GM04504 (cell line): ENCODE results near the gene MIPOL1.
"Not testable (repeated sequence)": the region's sequence is repeated elsewhere in the genome, so short reads cannot be mapped to it uniquely, and the experiment has no call there.

ENCODE experiments used
- DNase-seq: peaks from one replicate; pipeline ENCODE4 v3.0.0-alpha.2; 2012; ENCODE audit warnings: low read depth

Gene MIPOL1, protein sequence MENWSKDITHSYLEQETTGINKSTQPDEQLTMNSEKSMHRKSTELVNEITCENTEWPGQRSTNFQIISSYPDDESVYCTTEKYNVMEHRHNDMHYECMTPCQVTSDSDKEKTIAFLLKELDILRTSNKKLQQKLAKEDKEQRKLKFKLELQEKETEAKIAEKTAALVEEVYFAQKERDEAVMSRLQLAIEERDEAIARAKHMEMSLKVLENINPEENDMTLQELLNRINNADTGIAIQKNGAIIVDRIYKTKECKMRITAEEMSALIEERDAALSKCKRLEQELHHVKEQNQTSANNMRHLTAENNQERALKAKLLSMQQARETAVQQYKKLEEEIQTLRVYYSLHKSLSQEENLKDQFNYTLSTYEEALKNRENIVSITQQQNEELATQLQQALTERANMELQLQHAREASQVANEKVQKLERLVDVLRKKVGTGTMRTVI

GRCh38 chr14:37197421-37198272 lies at the start of gene MIPOL1:
TSS of gene MIPOL1 (plus strand) at chr14:37197937. CDS start at chr14:37247889, 49,952 bp downstream.
- peak; percentile 75 for DNase-seq

DNA sequence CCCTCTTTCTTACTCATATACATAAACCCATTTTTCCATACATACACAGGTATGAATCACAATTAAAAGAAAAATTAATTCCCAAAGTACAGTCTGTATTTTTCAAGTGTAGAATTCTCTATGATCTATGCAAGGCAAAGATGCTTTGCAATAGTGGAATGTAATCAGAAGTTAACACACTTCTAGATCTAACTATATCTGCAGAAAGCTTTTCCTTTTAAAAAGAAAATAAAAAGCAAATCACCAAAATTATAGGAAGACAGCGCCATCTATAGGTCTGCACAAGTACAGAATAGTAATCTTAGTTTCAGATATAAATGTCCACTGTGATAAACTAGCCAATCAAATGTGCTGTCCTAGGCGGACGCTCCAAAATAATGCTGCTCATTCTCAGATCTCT lies 47.3 kb upstream of the MIPOL1 start:
- DNase-seq = no peak

DNA sequence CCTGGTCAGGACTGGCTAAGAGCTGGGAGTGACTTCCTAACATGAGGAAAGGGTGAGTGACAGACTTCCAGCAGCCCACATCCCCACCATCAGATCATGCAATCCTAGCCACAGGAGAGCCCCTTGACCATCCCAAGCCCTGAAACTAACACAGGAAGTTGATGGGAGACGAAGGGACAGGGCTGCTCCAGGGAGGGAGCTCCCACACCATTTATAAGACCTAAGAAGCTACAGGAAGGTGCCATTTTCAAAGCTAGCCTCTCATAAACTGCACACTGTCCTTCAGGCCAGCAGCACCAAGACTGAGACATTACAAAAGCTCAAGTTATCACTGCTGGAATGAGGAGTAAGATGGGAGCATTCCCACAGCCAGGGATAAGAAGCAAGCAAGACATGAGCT lies 44.7 kb upstream of the MIPOL1 start:
- DNase-seq = no peak

GRCh38 chr14:37153483-37153882 lies 44.3 kb upstream of the MIPOL1 start:
- no peak for DNase-seq

DNA sequence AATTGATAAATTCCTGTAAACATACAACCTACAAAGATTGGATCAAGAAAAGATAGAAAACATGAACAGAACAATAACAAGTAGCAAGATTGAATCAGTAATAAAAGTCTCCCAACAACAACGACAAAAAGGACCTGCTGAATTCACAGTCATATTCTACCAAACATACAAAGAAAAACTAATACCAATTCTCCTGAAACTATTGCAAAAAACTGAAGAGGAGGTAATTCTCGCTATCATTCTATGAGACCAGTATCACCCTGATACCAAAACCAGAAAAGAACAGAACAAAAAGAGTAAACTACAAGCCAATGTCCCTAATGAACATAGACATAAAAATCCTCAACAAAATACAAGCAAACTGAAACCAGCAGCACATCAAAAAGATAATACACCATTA lies 39.8 kb upstream of the MIPOL1 start:
- DNase-seq = no peak

DNA sequence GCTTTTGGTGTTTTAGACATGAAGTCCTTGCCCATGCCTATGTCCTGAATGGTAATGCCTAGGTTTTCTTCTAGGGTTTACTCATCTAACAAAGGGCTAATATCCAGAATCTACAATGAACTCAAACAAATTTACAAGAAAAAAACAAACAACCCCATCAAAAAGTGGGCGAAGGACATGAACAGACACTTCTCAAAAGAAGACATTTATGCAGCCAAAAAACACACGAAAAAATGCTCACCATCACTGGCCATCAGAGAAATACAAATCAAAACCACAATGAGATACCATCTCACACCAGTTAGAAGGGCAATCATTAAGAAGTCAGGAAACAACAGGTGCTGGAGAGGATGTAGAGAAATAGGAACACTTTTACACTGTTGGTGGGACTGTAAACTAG lies 35.4 kb upstream of the MIPOL1 start:
- not testable (repeated sequence) for DNase-seq

DNA sequence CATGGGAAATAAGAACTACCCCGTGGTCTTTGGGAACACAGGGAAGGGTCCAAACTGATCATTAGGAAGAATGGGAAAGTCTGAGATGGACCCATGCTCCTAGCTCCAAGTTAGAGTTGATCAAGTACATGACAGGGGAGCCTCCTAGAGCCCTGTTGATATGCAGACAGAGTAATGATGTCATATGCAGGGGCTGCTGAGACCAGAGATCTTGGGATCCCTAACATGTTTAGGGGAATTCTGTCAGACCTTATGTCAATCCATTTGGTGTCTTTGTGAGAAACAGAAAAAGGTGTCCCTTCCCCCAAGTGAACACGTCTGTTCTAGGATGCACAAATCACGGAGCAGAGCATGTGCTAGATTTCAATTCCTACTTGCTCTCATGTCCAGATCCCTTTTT lies 31.9 kb upstream of the MIPOL1 start:
- no peak for DNase-seq

GRCh38 chr14:37167151-37168047 lies 30.3 kb upstream of the MIPOL1 start:
- no peak for DNase-seq

DNA sequence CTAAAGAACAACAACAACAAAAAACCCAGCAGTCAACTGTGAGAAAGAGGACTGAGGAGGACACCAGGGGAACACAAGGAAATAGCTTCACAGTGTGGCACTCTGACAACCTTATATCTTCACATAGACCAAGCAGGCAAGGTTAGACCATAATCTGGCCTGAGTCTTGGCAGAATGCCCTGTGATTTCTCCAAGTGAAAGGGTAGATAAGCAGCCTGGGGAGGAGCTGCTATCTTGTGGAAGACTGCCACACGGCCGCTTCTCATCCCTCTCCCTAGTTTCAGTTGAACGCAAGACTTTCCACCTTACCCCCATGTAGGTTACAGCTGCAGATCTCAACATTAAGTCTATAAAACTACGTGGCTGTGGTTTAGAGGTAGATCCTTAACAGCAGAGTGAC lies 29.0 kb upstream of the MIPOL1 start:
- DNase-seq = no peak

GRCh38 chr14:37170237-37170636 lies 27.5 kb upstream of the MIPOL1 start:
- no peak for DNase-seq

- DNase-seq = no peak
Measured at GRCh38 chr14:37170993-37171392, 26.7 kb upstream of the MIPOL1 start.

DNA sequence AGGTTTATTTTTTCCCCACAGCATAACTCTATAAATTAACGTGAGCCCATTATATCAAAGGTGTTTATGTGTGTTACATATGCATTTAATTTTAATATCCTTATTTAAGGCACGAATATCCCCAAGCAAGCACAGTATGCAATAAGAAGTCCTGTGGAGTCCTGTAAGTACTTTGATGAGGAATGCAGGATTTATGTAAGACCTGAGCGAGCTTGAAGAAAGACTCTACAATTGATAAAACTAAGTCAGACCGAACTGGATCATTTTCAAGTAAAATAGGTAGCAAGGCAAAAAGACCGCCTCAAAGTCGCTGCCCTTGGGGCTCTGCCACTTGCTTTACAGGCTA lies 26.1 kb upstream of the MIPOL1 start:
- no peak for DNase-seq

GRCh38 chr14:37172024-37172869 lies 25.5 kb upstream of the MIPOL1 start, which contains the start of gene SLC25A21:
TSS of gene SLC25A21 (minus strand) at chr14:37172606.
- DNase-seq = peak; percentile 55

DNA sequence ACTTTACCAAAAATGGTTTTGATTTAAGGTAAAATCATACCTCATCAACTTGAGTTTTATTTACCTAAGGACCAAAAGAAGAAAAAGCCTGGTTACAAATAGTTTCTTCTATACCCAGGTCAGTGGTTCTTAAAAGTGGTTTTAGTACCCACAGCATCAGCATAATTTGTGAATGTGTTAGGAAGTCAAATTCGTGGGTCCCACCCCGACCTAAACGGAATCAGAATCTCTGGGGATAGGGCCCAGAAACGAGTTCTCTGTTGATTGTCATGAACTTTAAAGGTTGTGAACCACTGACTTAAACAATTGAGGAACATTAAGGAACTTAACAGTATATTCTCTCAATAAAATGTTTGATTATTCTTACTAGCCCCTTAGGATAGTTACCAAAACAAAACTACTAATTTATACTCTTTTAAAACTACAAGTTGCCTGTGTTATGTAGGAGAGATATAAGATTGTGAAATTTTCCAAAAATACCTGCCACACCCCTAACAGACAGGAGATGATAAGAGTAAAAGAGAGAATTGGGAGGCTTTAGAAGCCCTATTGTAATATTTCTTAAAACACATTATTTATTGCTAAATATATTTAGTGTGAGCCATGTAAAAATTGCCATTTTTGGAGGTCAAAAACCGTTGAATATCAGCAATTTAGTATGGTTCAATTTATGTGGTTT lies 24.7 kb upstream of the MIPOL1 start:
- DNase-seq = no peak

DNA sequence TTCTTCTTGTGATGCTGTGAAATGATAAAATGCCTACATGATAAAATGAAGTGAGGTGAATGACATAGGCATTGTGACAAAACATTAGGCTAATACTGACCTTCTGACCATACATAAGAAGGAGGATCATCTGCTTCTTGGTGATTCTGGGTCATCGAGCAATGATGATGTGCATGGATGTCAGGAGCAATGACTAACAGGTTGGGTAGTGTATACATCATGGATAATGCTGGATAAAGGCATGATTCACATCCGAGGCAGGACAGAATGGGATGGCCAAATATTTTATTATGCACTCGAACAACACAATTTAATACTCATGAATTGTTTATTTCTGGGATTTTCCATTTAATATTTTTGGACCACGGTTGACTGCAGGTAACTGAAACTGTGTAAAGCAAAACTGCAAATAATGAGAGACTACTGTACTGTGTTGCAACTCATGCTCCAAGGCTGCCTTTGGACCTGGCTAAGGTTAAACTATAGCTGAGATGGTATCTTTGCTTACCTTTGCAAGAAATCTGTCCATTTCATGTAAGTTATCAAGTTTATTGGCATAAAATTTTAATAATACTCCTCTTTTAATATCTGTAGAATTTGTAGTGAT lies 17.7 kb upstream of the MIPOL1 start:
- DNase-seq = no peak

DNA sequence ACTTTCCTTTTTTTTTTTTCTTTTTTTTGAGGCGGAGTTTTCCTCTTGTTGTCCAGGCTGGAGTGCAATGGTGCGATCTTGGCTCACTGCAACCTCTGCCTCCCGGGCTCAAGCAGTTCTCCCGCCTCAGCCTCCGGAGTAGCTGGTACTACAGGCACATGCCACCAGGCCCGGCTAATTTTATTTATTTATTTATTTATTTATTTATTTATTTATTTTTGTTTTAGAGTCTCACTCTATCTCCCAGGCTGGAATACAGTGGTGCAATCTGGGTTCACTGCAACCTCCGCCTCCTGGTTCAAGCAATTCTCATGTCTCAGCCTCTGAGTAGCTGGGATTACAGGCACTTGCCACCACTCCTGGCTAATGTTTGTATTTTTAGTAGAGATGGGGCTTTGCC lies 16.9 kb upstream of the MIPOL1 start:
- not testable (repeated sequence) for DNase-seq

DNA sequence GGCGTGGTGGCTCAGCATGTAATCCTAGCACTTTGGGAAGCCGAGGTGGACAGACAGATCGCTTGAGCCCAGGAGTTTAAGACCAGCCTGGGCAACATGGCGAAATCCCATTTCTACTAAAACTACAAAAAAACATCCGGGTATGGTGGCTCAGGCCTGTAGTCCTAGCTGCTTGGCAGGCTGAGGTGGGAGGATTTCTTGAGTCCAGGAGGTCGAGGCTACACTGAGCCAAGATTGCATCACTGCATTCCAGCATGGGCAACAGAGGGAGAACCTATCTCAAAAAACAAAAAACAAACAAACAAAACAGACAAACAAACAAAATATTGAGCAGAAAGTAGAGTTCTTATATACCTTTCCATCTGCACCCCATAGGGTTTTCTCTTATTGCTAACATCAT lies 16.3 kb upstream of the MIPOL1 start:
- DNase-seq = no peak

DNA sequence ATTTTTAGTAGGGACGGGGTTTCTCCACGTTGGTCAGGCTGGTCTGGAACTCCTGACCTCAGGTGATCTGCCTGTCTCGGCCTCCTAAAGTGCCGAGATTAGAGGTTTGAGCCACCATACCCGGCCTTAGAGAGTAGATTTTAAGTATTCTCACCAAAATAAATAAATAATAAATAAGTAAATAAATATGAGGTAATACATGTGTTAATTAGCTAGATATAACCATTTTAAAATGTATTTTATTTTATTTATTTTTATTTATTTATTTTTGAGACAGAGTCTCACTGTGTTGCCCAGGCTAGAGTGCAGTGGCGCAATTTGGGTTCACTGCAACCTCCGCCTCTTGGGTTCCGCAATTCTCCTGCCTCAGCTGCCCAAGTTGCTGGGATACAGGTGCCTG lies 13.2 kb upstream of the MIPOL1 start:
- not testable (repeated sequence) for DNase-seq

DNA sequence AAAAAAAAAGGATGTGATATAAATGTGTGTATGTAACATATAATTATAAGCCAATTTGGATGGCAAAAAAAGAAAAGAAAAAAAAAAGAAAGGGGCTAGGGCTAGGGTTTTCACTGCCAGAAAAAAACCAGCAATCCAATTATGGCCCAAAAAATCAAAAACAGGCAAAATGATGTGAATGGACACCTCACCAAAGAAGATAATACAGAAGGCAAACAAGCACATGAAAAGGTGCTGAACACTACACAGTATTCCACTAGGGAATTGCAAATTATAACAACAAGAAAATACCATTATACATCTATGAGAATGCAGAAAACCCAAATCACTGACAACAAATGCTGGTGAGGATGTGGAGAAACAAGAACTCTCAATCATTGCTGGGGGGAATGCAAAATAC lies 12.1 kb upstream of the MIPOL1 start:
- DNase-seq = no peak

- no peak for DNase-seq
Measured at GRCh38 chr14:37186865-37187264, 10.9 kb upstream of the MIPOL1 start.
